ENCODE measurements around the gene SLC38A8. TPM values are rescaled to one million over a fixed set of nuclear protein-coding genes. Genes with fewer than 3 reads are reported as not detected.

SLC38A8 gene
- not detected for total RNA-seq

DNA sequence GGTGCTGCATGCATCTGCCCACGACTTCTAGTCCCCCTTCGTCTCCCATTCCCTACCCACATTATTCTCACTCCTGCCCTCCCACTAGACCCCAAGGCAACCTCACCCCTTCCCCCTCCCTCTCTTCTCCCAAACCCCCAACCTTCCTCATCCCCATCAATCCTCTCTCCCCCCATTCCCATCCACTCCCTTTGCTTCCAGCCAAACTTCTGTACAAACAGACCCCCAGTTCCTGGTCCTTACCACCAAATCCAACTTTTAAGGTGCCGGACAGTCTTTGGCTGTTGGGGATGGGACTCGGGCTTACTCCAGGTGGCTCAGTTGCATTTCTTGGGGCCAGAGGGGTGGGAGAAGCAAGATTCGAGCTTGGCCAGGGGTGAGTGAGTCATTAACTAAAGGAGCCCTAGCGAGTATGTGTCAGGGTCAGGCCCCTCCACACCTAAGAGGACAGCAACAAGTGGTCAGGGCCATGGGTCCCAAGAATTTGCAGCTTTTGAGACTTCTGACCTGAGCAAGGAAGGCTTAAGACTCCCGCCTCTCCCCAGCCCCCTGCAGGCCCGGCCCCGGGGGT is at the start of gene SLC38A8:
Gene SLC38A8 (minus strand): TSS at position 488 of the 571 bp plus-strand sequence. CDS start 638 bp downstream, outside the sequence.
- no peak within 1 kb of the TSS for H3K27ac ChIP-seq
- DNase-seq (ENCODE audit: low spot score in 2 of 2) = no peak
- H3K4me3 ChIP-seq = no peak within 1 kb of the TSS
- H3K4me1 ChIP-seq = peaks cover 9% of the 10 kb centered on the region
- TF ChIP-seq EP300 (IDR thresholded peaks at IDR 0.05) (no peak), POLR2AphosphoS5 (IDR thresholded peaks at IDR 0.05) (no peak), POLR2A (IDR thresholded peaks at IDR 0.05) (no peak)
- TF ChIP-seq, protein P1, sequence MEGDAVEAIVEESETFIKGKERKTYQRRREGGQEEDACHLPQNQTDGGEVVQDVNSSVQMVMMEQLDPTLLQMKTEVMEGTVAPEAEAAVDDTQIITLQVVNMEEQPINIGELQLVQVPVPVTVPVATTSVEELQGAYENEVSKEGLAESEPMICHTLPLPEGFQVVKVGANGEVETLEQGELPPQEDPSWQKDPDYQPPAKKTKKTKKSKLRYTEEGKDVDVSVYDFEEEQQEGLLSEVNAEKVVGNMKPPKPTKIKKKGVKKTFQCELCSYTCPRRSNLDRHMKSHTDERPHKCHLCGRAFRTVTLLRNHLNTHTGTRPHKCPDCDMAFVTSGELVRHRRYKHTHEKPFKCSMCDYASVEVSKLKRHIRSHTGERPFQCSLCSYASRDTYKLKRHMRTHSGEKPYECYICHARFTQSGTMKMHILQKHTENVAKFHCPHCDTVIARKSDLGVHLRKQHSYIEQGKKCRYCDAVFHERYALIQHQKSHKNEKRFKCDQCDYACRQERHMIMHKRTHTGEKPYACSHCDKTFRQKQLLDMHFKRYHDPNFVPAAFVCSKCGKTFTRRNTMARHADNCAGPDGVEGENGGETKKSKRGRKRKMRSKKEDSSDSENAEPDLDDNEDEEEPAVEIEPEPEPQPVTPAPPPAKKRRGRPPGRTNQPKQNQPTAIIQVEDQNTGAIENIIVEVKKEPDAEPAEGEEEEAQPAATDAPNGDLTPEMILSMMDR (IDR thresholded peaks at IDR 0.05) = no peak
- H3K9me3 ChIP-seq = no peaks in the 10 kb centered on the region
- H3K36me3 ChIP-seq = no peaks in the 10 kb centered on the region
- H3K27me3 ChIP-seq = peaks cover 31% of the 10 kb centered on the region
- WGBS = 83% methylated on average over 6 of the region's 9 CpGs

DNA sequence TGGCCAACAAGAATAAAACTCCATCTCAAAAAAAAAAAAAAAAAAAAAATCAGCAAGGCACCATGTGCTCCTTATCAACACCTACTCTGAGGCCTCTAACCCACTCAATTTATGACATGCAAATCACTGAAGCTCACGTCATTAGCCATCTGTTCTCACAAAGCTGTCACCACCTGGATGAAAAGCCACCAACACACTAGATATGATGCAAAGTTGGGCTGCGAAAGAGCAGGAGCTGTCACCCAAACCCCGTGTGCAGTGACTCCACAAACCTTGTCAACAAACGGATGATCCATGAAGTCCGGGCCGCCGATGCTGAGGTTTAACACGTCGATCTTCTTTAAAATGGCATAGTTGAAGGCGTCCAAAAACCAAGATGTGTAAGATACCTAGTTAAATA is 48.9 kb upstream of the SLC38A8 start:
- WGBS = 91% methylated on average over 10 of the region's 10 CpGs
- Histone ChIP-seq H3K9me3 (no peaks in the 10 kb centered on the region), H3K36me3 (peaks cover 97% of the 10 kb centered on the region)

DNA sequence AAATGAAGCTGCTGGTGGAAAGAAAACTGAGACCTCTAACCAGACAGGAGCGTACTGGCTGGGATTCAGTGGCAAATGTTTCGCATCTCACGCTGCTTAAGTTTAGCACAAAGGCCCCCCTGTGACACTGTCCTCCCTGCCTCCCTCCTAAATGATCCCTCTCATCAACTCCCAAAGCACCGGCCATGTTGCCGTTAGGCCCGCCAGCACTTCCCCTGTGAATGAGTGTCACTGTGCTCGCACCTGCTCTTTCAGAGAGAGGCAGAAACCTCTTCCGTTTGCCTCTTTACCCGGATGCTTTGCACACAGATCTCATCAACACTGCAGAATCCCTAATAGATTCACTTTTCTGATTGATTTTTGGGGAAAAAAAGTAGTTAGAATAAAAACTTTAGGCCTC is 47.6 kb upstream of the SLC38A8 start:
- Histone ChIP-seq H3K27ac (no peak overlapping the region), H3K36me3 (peaks cover 95% of the 10 kb centered on the region), H3K27me3 (no peaks in the 10 kb centered on the region), H3K9me3 (no peaks in the 10 kb centered on the region), H3K4me3 (no peak overlapping the region), H3K4me1 (no peaks in the 10 kb centered on the region)
- TF ChIP-seq, protein P1 (IDR thresholded peaks at IDR 0.05) = no peak
- no peak for TF ChIP-seq POLR2AphosphoS5 (IDR thresholded peaks at IDR 0.05)
- 92% methylated on average over 9 of the region's 9 CpGs for WGBS
- DNase-seq (ENCODE audit: low spot score in 2 of 2) = no peak

More for the DNA sequence above, 48.9 kb upstream of the SLC38A8 start:
- Histone ChIP-seq H3K27ac (no peak overlapping the region), H3K27me3 (no peaks in the 10 kb centered on the region), H3K4me1 (no peaks in the 10 kb centered on the region), H3K4me3 (no peak overlapping the region)
- DNase-seq (ENCODE audit: low spot score in 2 of 2) = no peak
- TF ChIP-seq EP300 (IDR thresholded peaks at IDR 0.05) (no peak), POLR2AphosphoS5 (IDR thresholded peaks at IDR 0.05) (no peak), POLR2A (IDR thresholded peaks at IDR 0.05) (no peak)
- TF ChIP-seq, protein P1 (IDR thresholded peaks at IDR 0.05) = no peak

DNA sequence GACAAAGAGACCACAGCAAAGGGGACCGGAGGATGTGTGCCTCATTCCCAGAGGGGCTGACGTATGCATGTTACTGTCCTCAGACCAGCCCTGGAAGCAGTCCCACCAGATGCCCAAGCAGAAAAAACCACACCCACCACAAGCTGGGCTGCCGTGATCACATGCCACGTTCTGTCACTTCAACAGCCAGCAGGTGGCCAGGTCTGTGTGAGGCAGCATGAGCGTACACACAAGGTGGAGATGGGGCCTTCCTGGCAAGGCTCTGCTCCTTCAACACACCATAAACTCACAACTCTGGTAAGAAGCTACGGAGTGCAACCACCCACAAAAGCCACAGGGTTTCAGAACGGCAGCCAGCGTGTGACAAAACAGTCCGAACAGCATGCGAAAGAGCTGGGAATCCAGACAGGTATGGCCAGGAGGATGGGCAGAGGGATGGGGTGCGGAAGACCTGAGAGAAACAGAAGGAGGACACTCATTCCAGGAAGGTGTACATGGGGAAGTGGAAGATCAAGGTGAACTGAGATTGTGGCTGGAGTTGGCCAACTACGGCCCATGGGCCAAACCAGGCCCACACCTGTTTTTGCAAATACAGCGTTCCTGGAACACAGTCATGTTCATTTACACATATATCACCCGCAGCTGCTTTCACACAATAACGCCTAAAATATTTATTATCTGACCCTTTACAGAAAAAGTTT is 46.2 kb upstream of the SLC38A8 start:
- no peak for TF ChIP-seq POLR2A (IDR thresholded peaks at IDR 0.05)
- TF ChIP-seq EP300 (IDR thresholded peaks at IDR 0.05) = no peak
- TF ChIP-seq, protein P1 (IDR thresholded peaks at IDR 0.05) = no peak
- TF ChIP-seq POLR2AphosphoS5 (IDR thresholded peaks at IDR 0.05) = no peak
- no peak overlapping the region for H3K4me3 ChIP-seq
- peaks cover 89% of the 10 kb centered on the region for H3K36me3 ChIP-seq
- no peak overlapping the region for H3K27ac ChIP-seq
- no peaks in the 10 kb centered on the region for H3K4me1 ChIP-seq
- H3K9me3 ChIP-seq = no peaks in the 10 kb centered on the region
- DNase-seq (ENCODE audit: low spot score in 2 of 2) = no peak
- H3K27me3 ChIP-seq = no peaks in the 10 kb centered on the region
- 83% methylated on average over 13 of the region's 15 CpGs for WGBS

DNA sequence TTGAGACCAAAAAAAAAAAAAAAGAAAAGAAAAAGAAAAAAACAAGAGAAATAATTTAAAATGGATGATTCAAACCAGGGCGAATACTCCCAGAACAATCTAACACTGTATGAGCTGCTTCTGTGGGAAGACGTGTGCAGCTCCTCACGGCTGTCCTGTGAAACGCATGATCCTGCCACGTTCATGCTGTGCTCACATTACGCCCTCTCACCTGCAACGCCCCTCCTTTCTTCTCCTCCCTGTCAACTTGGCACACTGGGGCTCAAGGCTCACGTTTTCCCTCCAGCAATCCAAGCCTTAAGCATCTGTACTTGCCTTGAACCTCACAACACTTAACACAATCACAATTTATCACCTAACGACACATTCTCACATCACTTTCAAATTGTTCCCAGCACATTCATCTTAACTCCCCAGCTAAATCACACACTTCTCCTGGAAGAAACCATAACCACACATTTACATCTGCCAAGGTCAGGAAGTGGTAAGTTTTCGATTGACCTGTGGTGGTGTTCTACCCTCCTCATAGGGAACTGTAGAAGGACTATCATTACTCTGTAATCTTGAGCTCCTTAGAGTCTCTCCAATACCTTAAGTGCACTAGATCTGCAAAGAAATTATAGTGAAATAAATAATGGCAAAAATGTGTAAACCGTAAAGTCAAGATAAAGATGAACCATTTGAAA is 45.0 kb upstream of the SLC38A8 start:
- H3K4me3 ChIP-seq = no peak overlapping the region
- peaks cover 88% of the 10 kb centered on the region for H3K36me3 ChIP-seq
- DNase-seq (ENCODE audit: low spot score in 2 of 2) = no peak
- 78% methylated on average over 11 of the region's 11 CpGs for whole genome bisulfite sequencing
- TF ChIP-seq, protein P1 (IDR thresholded peaks at IDR 0.05) = no peak
- TF ChIP-seq POLR2AphosphoS5 (IDR thresholded peaks at IDR 0.05) (no peak), EP300 (IDR thresholded peaks at IDR 0.05) (no peak), POLR2A (IDR thresholded peaks at IDR 0.05) (no peak)
- no peaks in the 10 kb centered on the region for H3K4me1 ChIP-seq
- no peak overlapping the region for H3K27ac ChIP-seq
- H3K9me3 ChIP-seq = no peaks in the 10 kb centered on the region
- no peaks in the 10 kb centered on the region for H3K27me3 ChIP-seq

Data from suprapubic skin (tissue), 4 donors.